ELF-1 (cell line): ENCODE results near the gene AMMECR1.

Experiments used
- DNase-seq: peaks from one replicate; pipeline ENCODE4 v3.0.0-alpha.2; 2016; ENCODE audit warnings: low read depth, low spot score

Gene AMMECR1

GRCh38 chrX:110311437-110312230, 6.3 kb downstream of the AMMECR1 start:
- no peak for DNase-seq

- DNase-seq, result no peak
Observed at GRCh38 chrX:110310896-110311295, 7.0 kb downstream of the AMMECR1 start.

- no peak for DNase-seq
Observed at GRCh38 chrX:110310000-110310790, 7.7 kb downstream of the AMMECR1 start.

- no peak for DNase-seq
Observed at GRCh38 chrX:110308220-110308619, 9.7 kb downstream of the AMMECR1 start.

GRCh38 chrX:110304884-110305283, 13.0 kb downstream of the AMMECR1 start:
- no peak for DNase-seq

GRCh38 chrX:110304371-110304770, 13.5 kb downstream of the AMMECR1 start:
- no peak for DNase-seq

GRCh38 chrX:110302975-110303374, 14.9 kb downstream of the AMMECR1 start:
- DNase-seq, result no peak

- no peak for DNase-seq
Observed at GRCh38 chrX:110301194-110301593, 16.7 kb downstream of the AMMECR1 start.

- DNase-seq, result no peak
Observed at GRCh38 chrX:110294087-110294486, 23.8 kb downstream of the AMMECR1 start.

GRCh38 chrX:110293658-110294057, 24.2 kb downstream of the AMMECR1 start:
- no peak for DNase-seq

GRCh38 chrX:110287605-110288004, 30.3 kb downstream of the AMMECR1 start:
- no peak for DNase-seq

GRCh38 chrX:110286106-110286505, 31.8 kb downstream of the AMMECR1 start:
- no peak for DNase-seq

- peak; percentile 9 for DNase-seq
Observed at GRCh38 chrX:110284159-110284558, 33.7 kb downstream of the AMMECR1 start.

GRCh38 chrX:110282922-110283321, 35.0 kb downstream of the AMMECR1 start:
- no peak for DNase-seq

- DNase-seq, result no peak
Observed at GRCh38 chrX:110281377-110281776, 36.5 kb downstream of the AMMECR1 start.

- no peak for DNase-seq
Observed at GRCh38 chrX:110280954-110281353, 36.9 kb downstream of the AMMECR1 start.

- no peak for DNase-seq
Observed at GRCh38 chrX:110277609-110278008, 40.3 kb downstream of the AMMECR1 start.

GRCh38 chrX:110276778-110277177, 41.1 kb downstream of the AMMECR1 start:
- DNase-seq, result no peak

GRCh38 chrX:110268886-110269285, 49.0 kb downstream of the AMMECR1 start:
- no peak for DNase-seq

- no peak for DNase-seq
Observed at GRCh38 chrX:110268395-110268794, 49.5 kb downstream of the AMMECR1 start.

GRCh38 chrX:110267874-110268273, 50.0 kb downstream of the AMMECR1 start:
- DNase-seq, result no peak

GRCh38 chrX:110265661-110266060, 52.2 kb downstream of the AMMECR1 start:
- DNase-seq, result no peak

GRCh38 chrX:110259117-110259516, 58.8 kb downstream of the AMMECR1 start:
- no peak for DNase-seq
